ENCODE data around the gene NUDC.

DNA sequence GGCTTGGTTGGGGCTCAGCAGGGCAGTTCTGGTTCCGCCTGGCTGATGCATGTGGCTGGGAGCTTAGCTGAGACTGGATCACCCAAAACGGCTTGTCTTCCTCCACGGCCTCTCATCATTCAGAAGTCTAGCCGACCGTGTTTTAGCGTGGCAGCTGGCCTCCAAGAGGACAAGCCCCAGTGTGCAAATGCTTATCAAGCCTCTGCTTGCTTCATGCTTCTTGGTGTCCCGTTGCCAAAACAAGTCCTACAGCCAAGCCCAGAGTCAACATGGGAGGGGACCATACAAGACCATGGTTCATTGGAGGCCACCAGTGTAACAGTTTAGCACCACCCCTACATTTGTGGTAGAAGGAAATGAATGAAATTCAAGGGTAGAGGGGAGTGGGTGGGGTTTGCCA is 49.3 kb downstream of the NUDC start:
- no peak for TF ChIP-seq KLF10 (CRISPR knock-in tag; IDR thresholded peaks at IDR 0.05)
- TF ChIP-seq, protein P1, sequence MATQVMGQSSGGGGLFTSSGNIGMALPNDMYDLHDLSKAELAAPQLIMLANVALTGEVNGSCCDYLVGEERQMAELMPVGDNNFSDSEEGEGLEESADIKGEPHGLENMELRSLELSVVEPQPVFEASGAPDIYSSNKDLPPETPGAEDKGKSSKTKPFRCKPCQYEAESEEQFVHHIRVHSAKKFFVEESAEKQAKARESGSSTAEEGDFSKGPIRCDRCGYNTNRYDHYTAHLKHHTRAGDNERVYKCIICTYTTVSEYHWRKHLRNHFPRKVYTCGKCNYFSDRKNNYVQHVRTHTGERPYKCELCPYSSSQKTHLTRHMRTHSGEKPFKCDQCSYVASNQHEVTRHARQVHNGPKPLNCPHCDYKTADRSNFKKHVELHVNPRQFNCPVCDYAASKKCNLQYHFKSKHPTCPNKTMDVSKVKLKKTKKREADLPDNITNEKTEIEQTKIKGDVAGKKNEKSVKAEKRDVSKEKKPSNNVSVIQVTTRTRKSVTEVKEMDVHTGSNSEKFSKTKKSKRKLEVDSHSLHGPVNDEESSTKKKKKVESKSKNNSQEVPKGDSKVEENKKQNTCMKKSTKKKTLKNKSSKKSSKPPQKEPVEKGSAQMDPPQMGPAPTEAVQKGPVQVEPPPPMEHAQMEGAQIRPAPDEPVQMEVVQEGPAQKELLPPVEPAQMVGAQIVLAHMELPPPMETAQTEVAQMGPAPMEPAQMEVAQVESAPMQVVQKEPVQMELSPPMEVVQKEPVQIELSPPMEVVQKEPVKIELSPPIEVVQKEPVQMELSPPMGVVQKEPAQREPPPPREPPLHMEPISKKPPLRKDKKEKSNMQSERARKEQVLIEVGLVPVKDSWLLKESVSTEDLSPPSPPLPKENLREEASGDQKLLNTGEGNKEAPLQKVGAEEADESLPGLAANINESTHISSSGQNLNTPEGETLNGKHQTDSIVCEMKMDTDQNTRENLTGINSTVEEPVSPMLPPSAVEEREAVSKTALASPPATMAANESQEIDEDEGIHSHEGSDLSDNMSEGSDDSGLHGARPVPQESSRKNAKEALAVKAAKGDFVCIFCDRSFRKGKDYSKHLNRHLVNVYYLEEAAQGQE (IDR thresholded peaks at IDR 0.05; ENCODE audit: borderline replicate concordance), result no peak
- TF ChIP-seq, protein P1 (CRISPR knock-in tag; IDR thresholded peaks at IDR 0.05; ENCODE audit: low read depth), result no peak
- TF ChIP-seq ETV6 (IDR thresholded peaks at IDR 0.05; ENCODE audit: borderline replicate concordance in 1 of 2, low read depth in 2 of 2, low read length in 1 of 2), result no peak
- TF ChIP-seq ETV6 (CRISPR knock-in tag; IDR thresholded peaks at IDR 0.05; ENCODE audit: borderline replicate concordance), result no peak
